SK-N-SH (cell line): Measurements from ENCODE around the gene KLHL18. TPM values are rescaled to one million over a fixed set of nuclear protein-coding genes. Genes with fewer than 3 reads are reported as not detected.

Source experiments
- CTCF ChIA-PET: fragments of 300-600, 350-600 bp; formaldehyde crosslinking; extraction: SDS; loops from one replicate; lab custom pipeline; 2021; lab: Yijun Ruan, JAX
- POLR2A ChIA-PET: fragments of 350-600 bp; sonication (Branson Sonifier 250); formaldehyde crosslinking; extraction: SDS; loops from one replicate; lab custom pipeline; 2020; ENCODE audit warnings: antibody characterized with exemption, inconsistent platforms; lab: Yijun Ruan, JAX
- DNase-seq: peaks from one replicate; pipeline ENCODE4 v3.0.0; 2012
- H2AFZ ChIP-seq: fragments of 200-600 bp; sonication (generic); 2 replicates; pipeline ENCODE4 v1.8.1; 2016; ENCODE audit warnings: antibody characterized with exemption, mild to moderate bottlenecking, low read depth
- H3F3A ChIP-seq: fragments of 200-600 bp; sonication (generic); replicated peaks from 2 replicates; pipeline ENCODE3; 2016; ENCODE audit warnings: antibody characterized with exemption, mild to moderate bottlenecking; ENCODE audit not compliant: insufficient read depth
- H3K27ac ChIP-seq, 2 experiments: fragments of 200-500 bp in 1 of 2; fragments of 200-600 bp in 1 of 2; sonication (Bioruptor generic) in 1 of 2; sonication (generic), shearing (Covaris generic) in 1 of 2; 2 replicates each; pipeline versions ENCODE4 v1.5.1 to v1.6.1; 2014 to 2016; ENCODE audit warnings: low read depth in 2 of 2, inconsistent platforms in 1 of 2, low read length in 1 of 2, mild to moderate bottlenecking in 1 of 2, mixed read lengths in 1 of 2
- H3K27me3 ChIP-seq: fragments of 200-600 bp; sonication (generic), shearing (Covaris generic); 2 replicates; pipeline ENCODE4 v1.6.1; 2016; ENCODE audit warnings: mixed run types; ENCODE audit not compliant: insufficient read depth
- H3K36me3 ChIP-seq, 2 experiments: fragments of 200-500 bp in 1 of 2; fragments of 200-600 bp in 1 of 2; sonication (Bioruptor generic) in 1 of 2; sonication (generic) in 1 of 2; replicated peaks in 1 of 2; 2 replicates each; pipeline versions ENCODE3 to v1.5.1; 2014 to 2016; ENCODE audit warnings: low read length in 1 of 2, mild to moderate bottlenecking in 1 of 2; ENCODE audit not compliant: insufficient read depth in 2 of 2, control insufficient read depth in 1 of 2
- H3K4me1 ChIP-seq, 2 experiments: fragments of 200-500 bp in 1 of 2; fragments of 200-600 bp in 1 of 2; sonication (Bioruptor generic) in 1 of 2; sonication (generic), shearing (Covaris generic) in 1 of 2; 2 replicates each; pipeline versions ENCODE4 v1.5.1 to v1.6.1; 2014 to 2016; ENCODE audit warnings: low read depth in 1 of 2, low read length in 1 of 2, mixed run types in 1 of 2; ENCODE audit not compliant: insufficient read depth in 2 of 2, control insufficient read depth in 1 of 2
- H3K4me2 ChIP-seq: fragments of 200-600 bp; sonication (generic), shearing (Covaris generic); 2 replicates; pipeline ENCODE4 v1.6.1; 2017; ENCODE audit warnings: mixed run types
- H3K4me3 ChIP-seq, 2 experiments: fragments of 200-500 bp in 1 of 2; fragments of 200-600 bp in 1 of 2; sonication (Bioruptor generic) in 1 of 2; sonication (generic), shearing (Covaris generic) in 1 of 2; 2 replicates each; pipeline versions ENCODE4 v1.5.1 to v1.8.1; 2014 to 2016; ENCODE audit warnings: low read depth in 2 of 2, inconsistent platforms in 1 of 2, low read length in 1 of 2, mild to moderate bottlenecking in 1 of 2, mixed read lengths in 1 of 2, moderate library complexity in 1 of 2
- H3K79me2 ChIP-seq: fragments of 200-600 bp; sonication (generic); 2 replicates; pipeline ENCODE4 v1.8.1; 2017; ENCODE audit warnings: mild to moderate bottlenecking; ENCODE audit not compliant: insufficient read depth
- H3K9ac ChIP-seq: fragments of 200-600 bp; sonication (generic); 2 replicates; pipeline ENCODE4 v1.6.1; 2017; ENCODE audit warnings: mixed run types
- H3K9me2 ChIP-seq: fragments of 200-600 bp; sonication (generic); 2 replicates; pipeline ENCODE4 v1.6.1; 2017; ENCODE audit warnings: mixed run types
- H3K9me3 ChIP-seq: fragments of 200-600 bp; sonication (generic); 2 replicates; pipeline ENCODE4 v1.6.1; 2017; ENCODE audit warnings: mixed run types, mild to moderate bottlenecking, moderate library complexity
- H4K20me1 ChIP-seq: fragments of 200-600 bp; sonication (generic); 2 replicates; pipeline ENCODE4 v1.6.1; 2017; ENCODE audit warnings: mild to moderate bottlenecking, mixed run types; ENCODE audit not compliant: insufficient read depth
- CTCF ChIP-seq: fragments of 200-600 bp; sonication (generic); IDR thresholded peaks from 2 replicates; pipeline ENCODE4 v1.6.1; 2017; ENCODE audit warnings: antibody characterized with exemption, mild to moderate bottlenecking, moderate library complexity
- ELF1 ChIP-seq: IDR thresholded peaks from 2 replicates; pipeline ENCODE4 v1.4.0; 2012
- FOSL2 ChIP-seq: IDR thresholded peaks from 2 replicates; pipeline ENCODE4 v1.4.0; 2012; ENCODE audit warnings: low read depth, mild to moderate bottlenecking, moderate library complexity, borderline replicate concordance
- FOXM1 ChIP-seq: IDR thresholded peaks from 2 replicates; pipeline ENCODE4 v1.4.0; 2012; ENCODE audit warnings: low read depth, mild to moderate bottlenecking
- GABPA ChIP-seq: IDR thresholded peaks from 2 replicates; pipeline ENCODE4 v1.4.0; 2012; ENCODE audit warnings: low read depth, mild to moderate bottlenecking
- IRF3 ChIP-seq: fragments of 150-350 bp; IDR thresholded peaks from 2 replicates; pipeline ENCODE4 v1.6.1; 2016; ENCODE audit warnings: mild to moderate bottlenecking, low read depth, low read length
- MAX ChIP-seq: IDR thresholded peaks from 2 replicates; pipeline ENCODE4 v1.4.0; 2012; ENCODE audit warnings: low read depth
- PBX3 ChIP-seq: IDR thresholded peaks from 2 replicates; pipeline ENCODE4; 2012
- RAD21 ChIP-seq: IDR thresholded peaks from 2 replicates; pipeline ENCODE4 v1.6.1; 2012; ENCODE audit warnings: mild to moderate bottlenecking, low read length
- RCOR1 ChIP-seq: fragments of 150-350 bp; IDR thresholded peaks from 2 replicates; pipeline ENCODE4 v1.6.1; 2017; ENCODE audit warnings: antibody characterized with exemption, low read length
- TCF12 ChIP-seq: IDR thresholded peaks from 2 replicates; pipeline ENCODE4 v1.4.0; 2012
- USF1 ChIP-seq: IDR thresholded peaks from 2 replicates; pipeline ENCODE4 v1.4.0; 2012; ENCODE audit warnings: low read depth, borderline replicate concordance
- USF2 ChIP-seq: fragments of 150-350 bp; IDR thresholded peaks from 2 replicates; pipeline ENCODE4 v1.6.1; 2017; ENCODE audit warnings: antibody characterized with exemption, low read length, low read depth, borderline replicate concordance
- YY1 ChIP-seq: IDR thresholded peaks from 2 replicates; pipeline ENCODE4 v1.4.0; 2012; ENCODE audit warnings: low read depth, mild to moderate bottlenecking
- ZBTB33 ChIP-seq: IDR thresholded peaks from 2 replicates; pipeline ENCODE4 v1.4.0; 2012; ENCODE audit warnings: low read depth, borderline replicate concordance
- WGBS: methylation state at CpG from one replicate; pipeline ENCODE4 v1.1.6; 2017; ENCODE audit warnings: low lambda C conversion rate; 5-methylcytosine and 5-hydroxymethylcytosine counted together
- polyA plus RNA-seq, 3 experiments: library from polyadenylated mRNA; depleted of rRNA; stranded (reverse); fragments of >200 nt; gene quantifications; 2 replicates each; pipeline ENCODE4 v1.2.3, GENCODE V29; 2012

KLHL18 gene
- polyA plus RNA-seq, 1 of the 3 experiments (the other 2 are of a cell fraction), result 55.2 TPM

GRCh38 chr3:47243419-47244147 lies 39.2 kb upstream of the KLHL18 start:
- H3K4me2 ChIP-seq, result no peak overlapping the region
- no peaks in the 10 kb centered on the region for H3K27me3 ChIP-seq
- no peak overlapping the region for H3K4me3 ChIP-seq
- H3F3A ChIP-seq, result no peaks in the 10 kb centered on the region
- no peak overlapping the region for H2AFZ ChIP-seq
- H4K20me1 ChIP-seq, result no peaks in the 10 kb centered on the region
- TF ChIP-seq RAD21, result no peak
- TF ChIP-seq PBX3, result no peak
- no peak for TF ChIP-seq ELF1
- no peak for TF ChIP-seq CTCF
- no peak for TF ChIP-seq YY1
- TF ChIP-seq MAX, result no peak
- TF ChIP-seq TCF12, result no peak
- TF ChIP-seq USF2, result no peak
- no peak for TF ChIP-seq GABPA
- no peak for TF ChIP-seq FOXM1
- TF ChIP-seq RCOR1, result no peak
- no peak for TF ChIP-seq USF1
- TF ChIP-seq ZBTB33, result no peak
- TF ChIP-seq IRF3, result no peak
- no peak for TF ChIP-seq FOSL2
- H3K9me3 ChIP-seq, result no peaks in the 10 kb centered on the region
- H3K79me2 ChIP-seq, result no peaks in the 10 kb centered on the region
- H3K9ac ChIP-seq, result no peak overlapping the region
- WGBS, result 90% methylated on average over 5 of the region's 9 CpGs
- POLR2A ChIA-PET, result no interaction called here
- DNase-seq, result no peak
- no peaks in the 10 kb centered on the region for H3K9me2 ChIP-seq
- CTCF ChIA-PET, result interaction anchor here (0.6 kb wide), 1 partner anchor 14 kb away, joined by 3 read pairs; no protein-coding TSS in a partner anchor
- no peak overlapping the region for H3K27ac ChIP-seq
- no peaks in the 10 kb centered on the region for H3K4me1 ChIP-seq
- H3K36me3 ChIP-seq, result no peaks in the 10 kb centered on the region
